Measurements from ENCODE around the gene TCF3. TPM values are rescaled to one million over a fixed set of nuclear protein-coding genes. Genes with fewer than 3 reads are reported as not detected.
"Not testable (repeated sequence)": the region's sequence is repeated elsewhere in the genome, so short reads cannot be mapped to it uniquely, and the experiment has no call there.

TCF3 gene
- polyA plus RNA-seq, 6 donors from 2014 or later, result 17.5 to 45.6 (median 24.8) TPM

- H3K4me1 Mint-ChIP-seq, result peaks cover 44 to 64% (median 62%) of the 10 kb centered on the region in 3 donors
These were observed 16.3 kb upstream of the TCF3 start for GRCh38 chr19:1668486-1669270.

GRCh38 chr19:1668048-1668485 lies 15.7 kb upstream of the TCF3 start:
- DNase-seq (no peak), ATAC-seq (ENCODE audit: low read depth in 2 of 2) (no peak)
- Mint-ChIP-seq H3K27ac (peak overlapping the region; percentile 88 to 99 (median 93)), H3K9me3 (no peaks in the 10 kb centered on the region), H3K36me3 (no peaks in the 10 kb centered on the region), H3K4me3 (peak overlapping the region; percentile 79 to 92 (median 88)), H3K27me3 (peaks cover 0 to 4% (median 0%) of the 10 kb centered on the region in 3 donors), H3K4me1 (peaks cover 44 to 67% (median 66%) of the 10 kb centered on the region in 3 donors)

More at GRCh38 chr19:1668486-1669270, 16.3 kb upstream of the TCF3 start:
- DNase-seq (peak; percentile 75), ATAC-seq (ENCODE audit: low read depth in 2 of 2) (peak; percentile 67 to 72)
- Mint-ChIP-seq H3K9me3 (no peaks in the 10 kb centered on the region), H3K27ac (peak overlapping the region; percentile 88 to 99 (median 93)), H3K4me3 (peak overlapping the region; percentile 79 to 92 (median 88)), H3K36me3 (no peaks in the 10 kb centered on the region), H3K27me3 (peaks cover 0 to 7% (median 6%) of the 10 kb centered on the region in 3 donors)

- DNase-seq (peak; percentile 48), ATAC-seq (ENCODE audit: low read depth in 2 of 2) (no peak)
- Mint-ChIP-seq H3K4me3 (peak overlapping the region; percentile 18 to 73 (median 42)), H3K36me3 (no peaks in the 10 kb centered on the region), H3K9me3 (peaks cover 0 to 2% (median 0%) of the 10 kb centered on the region in 7 donors), H3K27me3 (peaks cover 0 to 4% (median 0%) of the 10 kb centered on the region in 3 donors), H3K27ac (peak overlapping the region in 3 of 6 donors; percentile 63 to 95 (median 91)), H3K4me1 (peaks cover 41 to 77% (median 68%) of the 10 kb centered on the region in 3 donors)
These were observed 13.2 kb upstream of the TCF3 start for GRCh38 chr19:1665565-1666047.

- DNase-seq, result peak; percentile 50
- H3K36me3 Mint-ChIP-seq, result no peaks in the 10 kb centered on the region
- peaks cover 0 to 3% (median 0%) of the 10 kb centered on the region in 7 donors for H3K9me3 Mint-ChIP-seq
- H3K27me3 Mint-ChIP-seq, result no peaks in the 10 kb centered on the region
- H3K4me1 Mint-ChIP-seq, result peaks cover 31 to 84% (median 72%) of the 10 kb centered on the region in 3 donors
- H3K27ac Mint-ChIP-seq, result peak overlapping the region in 2 of 6 donors; percentile 42 to 69
- peak overlapping the region in 6 of 8 donors; percentile 21 to 79 (median 40) for H3K4me3 Mint-ChIP-seq
- no peak for ATAC-seq (ENCODE audit: low read depth in 2 of 2)
These were observed 11.4 kb upstream of the TCF3 start for GRCh38 chr19:1663852-1664251.

GRCh38 chr19:1663227-1663626 lies 10.8 kb upstream of the TCF3 start:
- DNase-seq; H3K27me3 Mint-ChIP-seq; H3K9me3 Mint-ChIP-seq; H3K36me3 Mint-ChIP-seq; ATAC-seq (ENCODE audit: low read depth in 2 of 2): not testable (repeated sequence)
- peak overlapping the region in 1 of 6 donors; percentile 42 for H3K27ac Mint-ChIP-seq
- H3K4me3 Mint-ChIP-seq, result peak overlapping the region in 5 of 8 donors; percentile 16 to 79 (median 28)
- peaks cover 32 to 84% (median 72%) of the 10 kb centered on the region in 3 donors for H3K4me1 Mint-ChIP-seq

GRCh38 chr19:1661995-1662394 lies 9.6 kb upstream of the TCF3 start:
- Mint-ChIP-seq H3K27me3 (no peaks in the 10 kb centered on the region), H3K9me3 (peaks cover 0 to 3% (median 0%) of the 10 kb centered on the region in 7 donors), H3K27ac (peak overlapping the region in 2 of 6 donors; percentile 76 to 97), H3K36me3 (no peaks in the 10 kb centered on the region), H3K4me1 (peaks cover 27 to 79% (median 69%) of the 10 kb centered on the region in 3 donors), H3K4me3 (peak overlapping the region in 5 of 8 donors; percentile 9 to 77 (median 52))
- ATAC-seq (ENCODE audit: low read depth in 2 of 2) (no peak), DNase-seq (no peak)

GRCh38 chr19:1659084-1659427 lies 6.6 kb upstream of the TCF3 start:
- no peaks in the 10 kb centered on the region for H3K36me3 Mint-ChIP-seq
- H3K4me1 Mint-ChIP-seq, result peaks cover 29 to 68% (median 66%) of the 10 kb centered on the region in 3 donors
- H3K9me3 Mint-ChIP-seq, result peaks cover 0 to 3% (median 0%) of the 10 kb centered on the region in 7 donors
- H3K4me3 Mint-ChIP-seq, result peak overlapping the region in 2 of 8 donors; percentile 20 to 43
- DNase-seq, result no peak
- ATAC-seq (ENCODE audit: low read depth in 2 of 2), result no peak
- H3K27ac Mint-ChIP-seq, result peak overlapping the region in 3 of 6 donors; percentile 10 to 47 (median 42)
- H3K27me3 Mint-ChIP-seq, result no peaks in the 10 kb centered on the region

- Mint-ChIP-seq H3K4me3 (peak overlapping the region in 4 of 8 donors; percentile 5 to 54 (median 26)), H3K9me3 (peaks cover 0 to 3% (median 0%) of the 10 kb centered on the region in 7 donors), H3K4me1 (peaks cover 30 to 62% (median 61%) of the 10 kb centered on the region in 3 donors), H3K27me3 (no peaks in the 10 kb centered on the region), H3K36me3 (no peaks in the 10 kb centered on the region), H3K27ac (peak overlapping the region in 4 of 6 donors; percentile 47 to 75 (median 66))
- ATAC-seq (ENCODE audit: low read depth in 2 of 2), result no peak
- DNase-seq, result no peak
These were observed 6.0 kb upstream of the TCF3 start for GRCh38 chr19:1658150-1659083.

- no peak overlapping the region for H3K4me3 Mint-ChIP-seq
- no peaks in the 10 kb centered on the region for H3K27me3 Mint-ChIP-seq
- no peak for ATAC-seq (ENCODE audit: low read depth in 2 of 2)
- no peak overlapping the region for H3K27ac Mint-ChIP-seq
- H3K36me3 Mint-ChIP-seq, result no peaks in the 10 kb centered on the region
- peaks cover 0 to 3% (median 0%) of the 10 kb centered on the region in 7 donors for H3K9me3 Mint-ChIP-seq
- H3K4me1 Mint-ChIP-seq, result peaks cover 30 to 60% (median 58%) of the 10 kb centered on the region in 3 donors
- DNase-seq, result no peak
These were observed 5.3 kb upstream of the TCF3 start for GRCh38 chr19:1657746-1658145.

- Mint-ChIP-seq H3K27me3 (no peaks in the 10 kb centered on the region), H3K4me3 (peak overlapping the region in 4 of 8 donors; percentile 29 to 70 (median 37)), H3K36me3 (no peaks in the 10 kb centered on the region), H3K27ac (peak overlapping the region in 2 of 6 donors; percentile 47 to 54), H3K4me1 (peaks cover 28 to 57% (median 56%) of the 10 kb centered on the region in 3 donors), H3K9me3 (peaks cover 0 to 3% (median 0%) of the 10 kb centered on the region in 7 donors)
- DNase-seq (no peak), ATAC-seq (ENCODE audit: low read depth in 2 of 2) (no peak)
These were observed 4.6 kb upstream of the TCF3 start for GRCh38 chr19:1656988-1657536.

- Mint-ChIP-seq H3K4me3 (no peak overlapping the region), H3K4me1 (peaks cover 29 to 56% (median 49%) of the 10 kb centered on the region in 3 donors), H3K27ac (no peak overlapping the region), H3K27me3 (no peaks in the 10 kb centered on the region), H3K9me3 (peaks cover 0 to 3% (median 0%) of the 10 kb centered on the region in 7 donors), H3K36me3 (no peaks in the 10 kb centered on the region)
- DNase-seq (no peak), ATAC-seq (ENCODE audit: low read depth in 2 of 2) (no peak)
These were observed 3.7 kb upstream of the TCF3 start for GRCh38 chr19:1655987-1656608.

Measured in naive B cell (primary cell).